K562 (cell line): ENCODE data around the gene C15orf62. TPM values are rescaled to one million over a fixed set of nuclear protein-coding genes. Genes with fewer than 3 reads are reported as not detected.

Source experiments
- CBFA2T2 ChIP-seq: fragments of 450-650 bp; conservative IDR thresholded peaks from 2 replicates; pipeline ENCODE4 v1.6.1; 2017; ENCODE audit warnings: mild to moderate bottlenecking
- CBFA2T3 ChIP-seq: fragments of 450-650 bp; IDR thresholded peaks from 2 replicates; pipeline ENCODE4 v1.6.1; 2017
- CREBBP ChIP-seq: IDR thresholded peaks from one replicate; pipeline ENCODE4 v1.6.1; 2012; ENCODE audit warnings: low read depth, mild to moderate bottlenecking, control low read depth, inconsistent platforms, low read length
- DPF2 ChIP-seq: fragments of 450-650 bp; IDR thresholded peaks from 2 replicates; pipeline ENCODE4 v1.6.1; 2016
- E4F1 ChIP-seq: fragments of 250-450 bp; sonication (Bioruptor Pico); IDR thresholded peaks from 2 replicates; pipeline ENCODE4 v1.5.0; 2021; ENCODE audit warnings: mild to moderate bottlenecking, borderline replicate concordance
- GTF3C2 ChIP-seq: IDR thresholded peaks from 3 replicates; pipeline ENCODE4 v1.6.1; 2011; ENCODE audit warnings: borderline replicate concordance, mild to moderate bottlenecking, moderate library complexity; ENCODE audit not compliant: insufficient read length; ENCODE audit errors: extremely low read depth
- HIVEP1 ChIP-seq: fragments of 250-450 bp; sonication (Bioruptor Pico); IDR thresholded peaks from 2 replicates; pipeline ENCODE4 v1.4.0; 2020; ENCODE audit warnings: mild to moderate bottlenecking
- HMGXB4 ChIP-seq: sonication (generic); formaldehyde crosslinking; IDR thresholded peaks from 2 replicates; pipeline ENCODE4 v1.8.1; 2023; ENCODE audit warnings: mild to moderate bottlenecking, missing genetic modification reagents
- KAT2B ChIP-seq: IDR thresholded peaks from one replicate; pipeline ENCODE4 v1.6.1; 2012; ENCODE audit warnings: low read depth, mild to moderate bottlenecking, control low read depth, inconsistent platforms, low read length, moderate library complexity
- MTA3 ChIP-seq: fragments of 450-650 bp; formaldehyde crosslinking; IDR thresholded peaks from 2 replicates; pipeline ENCODE4 v1.6.1; 2017; ENCODE audit warnings: mild to moderate bottlenecking, borderline replicate concordance
- POLR2A ChIP-seq: fragments of 450-650 bp; conservative IDR thresholded peaks from 2 replicates; pipeline ENCODE4 v1.6.1; 2016
- PRDM10 ChIP-seq: fragments of 450-650 bp; IDR thresholded peaks from 2 replicates; pipeline ENCODE4 v1.6.1; 2018; ENCODE audit not compliant: partially characterized antibody
- SMAD1 ChIP-seq: fragments of 150-350 bp; IDR thresholded peaks from 2 replicates; pipeline ENCODE4 v1.6.1; 2014; ENCODE audit warnings: low read length, low read depth; ENCODE audit not compliant: partially characterized antibody
- SMARCA4 ChIP-seq: fragments of 450-650 bp; IDR thresholded peaks from 2 replicates; pipeline ENCODE4 v1.6.1; 2016
- SUPT5H ChIP-seq: fragments of 450-650 bp; IDR thresholded peaks from 2 replicates; pipeline ENCODE4 v1.6.1; 2016
- ZBTB1 ChIP-seq: sonication (generic); formaldehyde crosslinking; IDR thresholded peaks from 2 replicates; pipeline ENCODE4 v1.8.1; 2023; ENCODE audit warnings: missing genetic modification reagents, low read depth, mild to moderate bottlenecking, borderline replicate concordance
- ZNF197 ChIP-seq: fragments of 200-800 bp; sonication (Bioruptor generic); IDR thresholded peaks from 2 replicates; pipeline ENCODE4 v1.6.1; 2016; ENCODE audit warnings: low read depth, missing genetic modification characterization, missing compliant biosample characterization
- ZNF253 ChIP-seq: fragments of 250-450 bp; sonication (Bioruptor Pico); conservative IDR thresholded peaks from 2 replicates; pipeline ENCODE4 v1.6.1; 2021; ENCODE audit warnings: mild to moderate bottlenecking
- ZNF347 ChIP-seq: fragments of 450-650 bp; formaldehyde crosslinking; IDR thresholded peaks from 2 replicates; pipeline ENCODE4 v1.4.0; 2020; ENCODE audit warnings: low read depth, mild to moderate bottlenecking, moderate library complexity
- ZNF780A ChIP-seq: fragments of 250-450 bp; sonication (Bioruptor Pico); IDR thresholded peaks from 2 replicates; pipeline ENCODE4 v1.5.0; 2021; ENCODE audit warnings: mild to moderate bottlenecking
- ZSCAN32 ChIP-seq: fragments of 450-650 bp; formaldehyde crosslinking; IDR thresholded peaks from 2 replicates; pipeline ENCODE4 v1.4.0; 2020; ENCODE audit warnings: mild to moderate bottlenecking, moderate library complexity
- polyA plus RNA-seq, 8 experiments: library from polyadenylated mRNA; depleted of rRNA in 4 of 8; stranded (reverse) in 5 of 8; unstranded in 3 of 8; fragments of >200 nt; fragmentation: Nextera tagmentation in 2 of 8; fragmentation: Illumina TruSeq in 1 of 8; extraction: Ambion mirVana in 2 of 8; extraction: Trizol in 1 of 8; gene quantifications; 2 replicates each; pipeline versions ENCODE4 v1.2.1 to v1.2.3, GENCODE V29; 2011 to 2014; ENCODE audit warnings: inconsistent platforms in 1 of 8, missing spikeins in 1 of 8
- total RNA-seq, 7 experiments: library from RNA; depleted of rRNA in 6 of 7; stranded (reverse); fragments of >200 nt in 6 of 7; fragmentation: Illumina TruSeq in 2 of 7; extraction: Trizol in 2 of 7; gene quantifications; 2 replicates each; pipeline versions ENCODE4 v1.2.1 to v1.2.3, GENCODE V29; 2011 to 2021; ENCODE audit warnings: low replicate concordance in 1 of 7

C15orf62 gene
- total and polyA plus RNA-seq, 9 of the 15 experiments (the other 6 are each of a cell fraction or from before 2014, with no cell fraction given): 0.01 to 0.76 (median 0.30) TPM; not detected in 1

GRCh38 chr15:40751745-40752144, 18.0 kb upstream of the C15orf62 start (continued):
- TF ChIP-seq KAT2B (no peak), POLR2A (no peak), ZSCAN32 (CRISPR knock-in tag) (no peak), PRDM10 (no peak), ZNF780A (CRISPR knock-in tag) (no peak), CREBBP (no peak), ZNF197 (CRISPR knock-in tag) (no peak), MTA3 (0 out of 2 replicates have a peak, but pooled peaks have one; percentile 41), HMGXB4 (CRISPR knock-in tag) (no peak), ZNF253 (no peak), GTF3C2 (no peak), ZBTB1 (CRISPR knock-in tag) (peak; percentile 86; the same call in 1 of the 2 replicates), SMAD1 (no peak), DPF2 (peak; percentile 84), HIVEP1 (CRISPR knock-in tag) (no peak), CBFA2T3 (peak; percentile 79), ZNF347 (CRISPR knock-in tag) (no peak), SMARCA4 (peak; percentile 81), E4F1 (CRISPR knock-in tag) (no peak), CBFA2T2 (peak; percentile 53; the same call in 1 of the 2 replicates), SUPT5H (no peak)
